T-helper 1 cell treated with Interleukin-12 subunit alpha and Interleukin-12 subunit beta and Interleukin-4 antibody, amounts not matched to agents 30 ng/mL and 1 ng/mL, for 36 hours (primary cell): Measurements from ENCODE around the gene RBM39. TPM values are rescaled to one million over a fixed set of nuclear protein-coding genes. Genes with fewer than 3 reads are reported as not detected.
"Not testable (repeated sequence)": the region's sequence is repeated elsewhere in the genome, so short reads cannot be mapped to it uniquely, and the experiment has no call there.

ENCODE experiments used
- intact Hi-C: fragments of 100-400 bp; cut with micrococcal nuclease; formaldehyde crosslinking; loops from one replicate; pipeline ENCODE4 v1.15.1; 2024
- total RNA-seq: library from RNA; stranded (reverse); gene quantifications from 2 replicates; pipeline ENCODE4 v1.2.3, GENCODE V29; 2022

The RBM39 gene
- 387 and 394 TPM in 2 replicates for total RNA-seq

DNA sequence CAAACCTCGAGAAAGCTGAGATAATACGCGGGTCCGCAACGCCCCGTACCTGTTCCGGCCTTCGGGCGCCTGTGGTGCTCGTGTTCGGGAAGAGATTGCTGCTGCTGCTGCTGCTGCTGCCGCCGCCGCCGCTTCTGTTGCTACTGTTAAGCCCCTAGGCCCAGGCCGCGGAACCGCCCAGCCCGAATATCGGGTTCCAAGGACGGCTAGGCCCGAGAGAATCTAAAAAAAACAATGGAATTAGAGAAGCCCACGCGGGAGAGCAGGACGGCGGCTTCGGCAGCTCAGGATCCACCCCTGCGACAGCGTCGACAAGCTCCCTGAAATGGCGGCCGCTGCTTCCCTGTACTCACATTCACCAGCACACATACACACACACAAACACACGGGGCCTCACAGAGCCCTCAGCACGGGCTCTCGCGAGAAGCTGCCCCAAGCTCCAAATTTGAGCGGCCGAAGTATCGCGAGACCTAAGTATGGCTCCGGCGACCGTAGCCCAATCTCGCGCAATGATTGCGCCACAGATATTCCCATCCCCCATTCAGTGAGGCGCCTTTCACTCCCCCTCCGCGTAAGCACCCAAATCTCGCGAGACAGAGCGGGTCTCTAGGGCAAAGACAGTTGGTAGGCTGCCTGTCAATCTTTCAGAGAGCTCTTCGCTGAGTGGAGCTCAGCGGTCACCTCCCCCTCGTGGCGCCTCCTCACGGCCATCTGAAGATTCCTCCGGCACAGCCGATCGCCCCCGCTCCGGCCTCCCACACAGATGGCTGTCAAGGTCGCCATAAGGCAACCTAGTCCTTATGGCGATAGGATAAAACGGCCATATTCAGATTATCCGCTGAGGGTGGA lies at the start of gene RBM39:
Gene RBM39, minus strand, starts transcription at position 369 of the 849 bp plus-strand sequence. CDS start 1,386 bp downstream, outside the sequence.
- intact Hi-C loops, result loop anchor here (1.0 to 10.0 kb wide), 16 partner anchors 29 to 1437 kb away; partner anchors contain the start of genes ACSS2, CEP250, CPNE1 and EDEM2

DNA sequence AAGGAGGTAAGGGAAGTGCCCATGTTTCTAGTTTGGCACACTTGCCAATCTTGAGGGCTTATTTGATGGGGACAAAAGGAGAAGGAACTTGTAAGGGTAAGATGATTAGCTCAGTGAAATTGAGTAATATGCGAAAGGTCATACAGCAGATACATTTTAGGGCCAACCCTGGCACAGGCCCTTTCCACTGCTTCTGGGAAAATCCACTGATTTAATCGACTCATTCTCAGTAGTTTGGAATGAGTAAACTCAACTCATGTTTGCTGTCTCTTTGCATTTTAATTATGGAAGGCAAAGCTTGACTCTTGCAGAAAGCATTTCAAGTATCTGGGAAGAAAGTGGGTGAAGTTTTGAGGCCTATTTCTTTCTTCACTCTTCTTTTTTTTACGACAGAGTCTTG lies 49.8 kb upstream of the RBM39 start:
- intact Hi-C loops, result no loop called here

DNA sequence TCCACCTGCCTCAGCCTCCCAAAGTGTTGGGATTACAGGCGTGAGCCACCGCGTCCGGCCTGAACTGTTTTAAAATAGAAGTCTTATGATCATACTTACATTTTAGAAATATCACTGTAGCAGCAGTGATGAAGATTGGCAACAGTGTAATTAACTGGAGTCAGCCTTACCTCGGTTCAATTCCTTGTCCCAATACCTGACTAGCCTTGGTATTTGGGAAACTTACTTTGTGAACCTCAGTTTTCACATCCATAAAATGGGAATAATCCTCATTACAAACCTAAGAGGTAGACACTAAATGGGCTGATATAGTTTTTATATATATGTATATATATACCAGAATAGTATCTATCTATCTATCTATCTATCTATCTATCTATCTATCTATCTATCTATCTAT lies 49.0 kb upstream of the RBM39 start:
- intact Hi-C loops, result no loop called here

DNA sequence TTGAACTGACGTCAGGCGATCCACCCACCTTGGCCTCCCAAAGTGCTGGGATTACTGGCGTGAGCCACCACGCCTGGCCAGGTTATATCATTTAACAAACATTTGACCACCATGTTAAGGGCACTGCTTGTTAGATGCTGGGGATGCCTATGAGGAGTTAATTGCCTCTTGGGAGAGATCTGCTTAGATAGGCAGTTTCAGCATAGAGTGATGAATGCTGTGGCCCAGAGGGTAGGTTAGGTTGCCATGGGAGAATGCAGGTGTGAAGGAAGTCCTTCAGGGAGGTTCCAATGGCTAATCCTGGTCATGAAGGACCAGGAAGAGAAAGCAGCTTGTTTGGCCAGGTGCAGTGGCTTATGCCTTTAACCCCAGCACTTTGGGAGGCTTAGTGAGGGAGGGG lies 46.7 kb upstream of the RBM39 start:
- intact Hi-C loops, result no loop called here

GRCh38 chr20:35785541-35785940 lies 43.5 kb upstream of the RBM39 start:
- intact Hi-C loops, result not testable (repeated sequence)

DNA sequence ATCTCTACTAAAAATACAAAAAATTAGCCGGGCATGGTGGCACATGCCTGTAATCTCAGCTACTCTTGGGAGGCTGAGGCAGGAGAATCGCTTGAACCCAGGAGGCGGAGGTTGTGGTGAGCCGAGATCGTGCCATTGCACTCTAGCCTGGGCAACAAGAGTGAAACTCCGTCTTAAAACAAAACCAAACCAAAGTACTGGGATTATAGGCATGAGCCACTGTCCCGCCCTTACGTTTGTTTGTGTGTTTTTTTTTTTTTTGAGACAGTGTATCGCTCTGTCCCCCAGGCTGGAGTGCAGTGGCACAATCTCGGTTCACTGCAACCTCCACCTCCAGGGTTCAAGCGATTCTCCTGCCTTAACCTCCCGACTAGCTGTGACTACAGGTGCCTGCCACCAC lies 41.8 kb upstream of the RBM39 start:
- intact Hi-C loops, result not testable (repeated sequence)

- intact Hi-C loops, result no loop called here
Measured at GRCh38 chr20:35776513-35777101, 34.5 kb upstream of the RBM39 start.

DNA sequence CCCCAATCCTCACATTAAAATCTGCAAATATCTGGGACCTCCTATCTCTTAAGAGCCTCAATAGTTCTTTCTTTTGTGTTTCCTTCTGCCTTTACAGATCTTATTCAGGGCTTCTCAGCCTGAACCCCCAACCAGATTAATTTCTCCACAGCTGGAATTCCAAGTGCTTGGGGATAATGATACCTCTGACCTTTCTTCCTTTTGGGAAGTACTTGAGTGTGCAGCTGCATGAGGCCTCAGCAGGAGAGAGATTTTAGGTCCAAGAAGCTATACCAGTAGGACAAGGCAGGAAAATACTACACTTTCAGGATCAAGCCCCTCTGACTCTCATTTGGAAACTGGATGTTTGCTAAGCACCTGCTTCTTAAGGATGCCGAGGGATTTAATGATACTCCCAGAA lies 32.3 kb upstream of the RBM39 start:
- intact Hi-C loops, result no loop called here

- intact Hi-C loops, result loop anchor here (1.0 to 2.0 kb wide), 2 partner anchors 74 to 692 kb away; partner anchors contain the start of genes NFS1 and ROMO1
Measured at GRCh38 chr20:35773154-35773751, 31.2 kb upstream of the RBM39 start.

DNA sequence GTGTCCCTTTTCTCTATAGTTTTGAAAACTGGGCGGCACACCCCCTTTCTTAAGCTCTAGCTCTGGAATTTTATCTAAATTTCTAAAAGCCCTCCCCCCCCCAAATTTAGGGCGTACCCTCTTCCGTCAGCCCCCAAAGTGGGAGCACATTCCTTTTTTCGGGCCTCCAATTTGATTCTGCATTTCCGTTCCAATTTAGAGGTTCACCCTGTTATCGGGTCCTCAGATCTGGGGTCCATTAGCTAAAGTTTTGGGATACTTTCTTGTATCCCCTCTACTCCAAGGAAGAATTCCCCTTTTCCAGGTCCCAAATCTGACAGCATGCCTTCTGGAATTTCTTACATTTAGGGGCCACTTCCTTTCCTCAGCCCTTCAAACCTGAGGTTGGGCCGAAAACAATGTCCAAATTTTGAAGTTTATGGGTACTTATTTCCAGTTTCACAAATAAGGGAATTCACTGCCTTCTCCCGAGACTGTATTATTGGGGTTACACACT lies 30.6 kb upstream of the RBM39 start:
- intact Hi-C loops, result loop anchor here (1.0 to 2.0 kb wide), 5 partner anchors 73 to 692 kb away; partner anchors contain the start of genes CPNE1, ERGIC3, NFS1 and RBM12

DNA sequence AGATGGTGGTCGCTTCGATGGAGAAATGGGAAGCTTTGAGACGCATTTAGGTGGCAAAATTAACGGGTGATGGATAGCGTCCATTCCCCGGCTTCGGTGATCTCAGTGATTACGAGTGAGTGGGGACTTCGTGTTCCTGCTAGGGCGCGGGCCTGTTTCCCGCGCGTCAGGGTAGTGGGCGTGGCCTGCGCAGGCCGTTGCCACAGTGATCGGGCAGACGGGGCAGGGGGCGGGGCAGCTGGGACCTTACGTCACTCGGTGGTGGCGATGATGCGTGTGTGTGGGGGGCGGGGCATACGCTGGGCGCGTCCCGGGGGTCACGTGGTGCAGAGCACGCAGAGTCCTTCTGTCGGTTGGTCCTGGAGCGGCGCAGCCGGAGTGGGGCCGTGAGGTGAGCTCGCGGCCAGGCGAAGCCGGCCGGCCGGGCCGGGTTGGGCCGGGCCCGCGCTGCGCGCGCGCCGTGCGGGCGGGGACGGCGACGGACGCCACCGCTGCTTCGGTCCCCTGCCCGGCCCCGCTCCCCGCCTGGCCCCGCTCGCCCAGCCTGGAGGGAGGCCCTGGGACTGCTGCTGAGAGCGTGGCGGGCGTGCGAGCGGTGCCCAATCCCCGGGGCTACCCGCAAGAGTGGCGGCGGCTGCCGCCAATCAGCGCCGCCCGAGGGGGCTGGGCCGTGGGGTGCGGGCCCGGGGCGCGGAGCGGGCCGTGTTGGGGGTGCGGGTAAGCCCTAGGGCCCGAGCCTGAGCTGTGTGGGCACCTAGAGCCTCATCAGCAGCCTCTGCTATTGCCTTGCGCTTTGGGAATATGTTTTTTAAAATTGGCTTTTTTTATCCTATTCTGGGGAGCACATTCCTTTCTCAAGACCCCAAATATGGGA lies 29.9 kb upstream of the RBM39 start, which contains the start of gene PHF20:
Gene PHF20, plus strand, starts transcription at position 327 of the 874 bp plus-strand sequence. CDS start 29,508 bp downstream, outside the sequence.
- intact Hi-C loops, result loop anchor here (1.0 to 2.0 kb wide), 8 partner anchors 30 to 693 kb away; partner anchors contain the start of genes CPNE1, EIF6, ERGIC3 and RBM12

DNA sequence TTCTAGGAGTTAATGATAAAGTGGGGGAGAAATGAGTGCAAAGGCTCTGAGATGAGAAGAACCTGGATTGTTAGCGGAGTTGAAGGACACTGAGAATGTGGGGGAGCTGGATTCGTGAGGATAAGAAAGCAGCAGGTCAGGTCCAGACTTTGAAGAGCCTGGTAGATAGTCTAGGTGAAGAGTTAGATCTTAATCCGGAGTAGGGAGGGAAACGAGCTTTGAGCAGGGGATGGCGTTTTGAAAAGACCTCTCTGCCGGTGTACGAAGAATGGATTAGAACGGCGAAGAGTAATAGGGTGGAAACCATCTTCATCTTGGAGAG lies 29.3 kb upstream of the RBM39 start:
- intact Hi-C loops, result loop anchor here (1.0 kb wide), 4 partner anchors 29 to 487 kb away; partner anchors contain the start of genes EIF6 and RBM39

DNA sequence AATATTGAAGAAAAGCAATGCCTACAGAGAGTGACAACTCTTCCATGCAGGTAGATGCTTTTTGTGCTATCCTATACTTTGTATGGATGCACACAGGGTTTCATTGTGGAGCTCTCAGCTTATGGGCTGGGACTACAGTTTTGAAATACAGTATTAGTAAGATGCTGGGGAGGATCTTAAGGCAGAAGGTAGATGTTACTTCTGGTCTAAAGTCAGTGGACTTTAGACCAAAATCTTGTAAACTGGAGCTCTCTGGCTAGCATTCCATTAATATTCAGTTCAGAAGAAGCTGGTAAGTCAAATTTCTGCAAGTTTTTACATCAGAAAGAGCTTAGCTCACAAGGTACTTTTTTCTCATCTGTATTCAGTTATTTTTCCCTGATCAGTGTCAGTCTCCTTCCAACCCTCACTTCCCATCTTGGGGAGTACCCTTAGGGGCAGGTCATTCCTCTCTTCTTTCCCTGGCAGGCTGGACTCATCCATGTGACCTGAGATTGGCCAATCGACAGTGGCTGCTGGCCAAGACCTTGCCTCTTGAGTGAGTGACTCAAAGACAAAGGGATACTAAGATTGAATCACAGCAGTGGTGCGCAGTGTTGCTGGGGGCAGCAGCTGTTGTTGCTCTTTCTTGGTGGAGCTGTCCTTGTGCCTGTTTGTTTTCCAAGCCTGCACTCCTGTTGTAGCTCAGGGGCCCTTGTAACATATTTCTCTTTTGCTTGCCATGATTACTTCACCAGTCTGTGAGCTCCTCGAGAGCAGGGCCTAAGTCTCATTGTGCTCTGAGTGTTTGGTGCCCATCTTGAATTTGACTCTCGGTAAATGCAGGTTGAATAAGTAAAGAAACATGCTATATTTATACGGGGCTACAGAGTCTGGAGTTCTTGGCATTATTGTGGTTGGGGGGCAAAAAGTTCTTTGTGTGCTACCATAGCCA lies 26.9 kb upstream of the RBM39 start:
- intact Hi-C loops, result no loop called here

GRCh38 chr20:35767683-35768481 lies 25.8 kb upstream of the RBM39 start:
- intact Hi-C loops, result no loop called here

DNA sequence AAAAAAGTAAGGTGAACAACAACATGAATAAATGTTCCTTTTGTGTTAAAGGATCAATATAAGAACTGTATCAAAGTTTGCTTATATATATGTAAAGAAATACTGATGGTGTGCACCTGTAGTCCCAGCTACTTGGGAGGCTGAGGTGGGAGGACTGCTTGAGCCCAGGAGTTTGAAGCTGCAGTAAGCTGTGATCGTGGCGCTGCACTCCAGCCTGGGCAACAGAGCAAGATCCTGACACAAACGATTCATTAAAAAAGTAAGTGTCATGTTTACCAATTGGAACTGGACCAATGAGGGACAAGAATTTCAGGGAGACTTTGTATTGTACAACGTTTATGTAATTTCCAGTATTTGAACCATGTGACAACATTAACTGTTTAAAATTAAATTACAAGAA lies 24.8 kb upstream of the RBM39 start:
- intact Hi-C loops, result no loop called here

GRCh38 chr20:35764936-35765335 lies 22.9 kb upstream of the RBM39 start:
- intact Hi-C loops, result not testable (repeated sequence)

DNA sequence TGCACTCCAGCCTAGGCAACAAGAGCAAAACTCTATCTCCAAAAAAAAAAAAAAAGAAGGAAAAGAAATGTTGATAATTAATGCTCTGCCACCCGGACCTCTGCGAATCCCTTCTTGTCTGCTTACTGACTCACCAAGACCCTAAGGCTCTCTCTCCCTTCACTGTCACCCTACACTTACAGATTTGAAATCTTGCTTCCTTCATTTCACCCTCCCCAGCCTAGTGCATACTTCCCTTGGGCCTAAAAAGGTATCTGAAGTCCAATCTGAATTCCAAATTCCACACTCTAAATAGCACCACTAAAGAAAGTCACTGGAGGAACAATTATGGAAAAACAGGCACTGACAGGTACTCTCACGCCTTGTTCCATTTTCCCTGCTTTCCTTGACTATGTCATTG lies 20.4 kb upstream of the RBM39 start:
- intact Hi-C loops, result no loop called here

GRCh38 chr20:35761548-35761947 lies 19.5 kb upstream of the RBM39 start:
- intact Hi-C loops, result not testable (repeated sequence)
